Measurements from ENCODE around the gene DDX10. TPM values are rescaled to one million over a fixed set of nuclear protein-coding genes. Genes with fewer than 3 reads are reported as not detected.

The DDX10 gene
- total and polyA plus RNA-seq, 4 donors = 8.0 to 11.8 (median 9.0) TPM

DNA sequence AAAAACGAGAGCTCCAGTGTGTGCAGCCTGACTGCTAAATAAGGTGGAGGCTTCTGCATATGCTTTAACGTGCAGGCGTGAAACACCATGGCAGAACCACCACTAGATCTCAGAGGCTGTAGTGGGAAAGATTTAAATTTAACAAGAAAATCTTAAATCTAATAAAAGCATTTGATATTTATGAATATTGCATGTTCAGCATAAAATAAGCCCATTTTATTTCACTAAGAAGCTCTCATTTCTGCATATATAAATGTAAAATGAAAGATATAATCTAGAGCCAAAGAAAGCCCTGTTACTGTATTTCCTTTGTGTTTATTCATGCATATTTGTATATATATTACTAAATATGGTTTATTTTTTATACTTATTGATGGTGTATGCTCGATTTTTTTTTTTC, 188.3 kb downstream of the DDX10 start:
- H3K27ac ChIP-seq (ENCODE audit: low read depth in 1 of 2, low read length in 2 of 2) = no peak overlapping the region
- no peaks in the 10 kb centered on the region for H3K4me1 ChIP-seq (ENCODE audit: control insufficient read depth in 4 of 4, insufficient read depth in 4 of 4, low read length in 3 of 4)
- DNase-seq (ENCODE audit: low spot score) = no peak
- H3K27me3 ChIP-seq (ENCODE audit: control insufficient read depth in 4 of 4, insufficient read depth in 4 of 4, low read length in 3 of 4) = no peaks in the 10 kb centered on the region
- WGBS = 88% methylated on average over 4 of the region's 4 CpGs
- H3K9ac ChIP-seq (ENCODE audit: low read depth in 1 of 2, low read length in 2 of 2) = no peak overlapping the region
- TF ChIP-seq TAF1 (conservative IDR thresholded peaks at IDR 0.05) (no peak), SP1 (IDR thresholded peaks at IDR 0.05) (no peak), HNF4A (conservative IDR thresholded peaks at IDR 0.05) (no peak), HNF4G (IDR thresholded peaks at IDR 0.05) (no peak), RAD21 (IDR thresholded peaks at IDR 0.05) (no peak), RXRA (IDR thresholded peaks at IDR 0.05) (no peak), FOXA2 (IDR thresholded peaks at IDR 0.05) (no peak), FOXA1 (IDR thresholded peaks at IDR 0.05) (no peak)
- TF ChIP-seq, protein P1, sequence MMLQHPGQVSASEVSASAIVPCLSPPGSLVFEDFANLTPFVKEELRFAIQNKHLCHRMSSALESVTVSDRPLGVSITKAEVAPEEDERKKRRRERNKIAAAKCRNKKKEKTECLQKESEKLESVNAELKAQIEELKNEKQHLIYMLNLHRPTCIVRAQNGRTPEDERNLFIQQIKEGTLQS (IDR thresholded peaks at IDR 0.05) = no peak
- TF ChIP-seq, protein P2, sequence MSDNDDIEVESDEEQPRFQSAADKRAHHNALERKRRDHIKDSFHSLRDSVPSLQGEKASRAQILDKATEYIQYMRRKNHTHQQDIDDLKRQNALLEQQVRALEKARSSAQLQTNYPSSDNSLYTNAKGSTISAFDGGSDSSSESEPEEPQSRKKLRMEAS (IDR thresholded peaks at IDR 0.05) = no peak
- TF ChIP-seq, protein P3, sequence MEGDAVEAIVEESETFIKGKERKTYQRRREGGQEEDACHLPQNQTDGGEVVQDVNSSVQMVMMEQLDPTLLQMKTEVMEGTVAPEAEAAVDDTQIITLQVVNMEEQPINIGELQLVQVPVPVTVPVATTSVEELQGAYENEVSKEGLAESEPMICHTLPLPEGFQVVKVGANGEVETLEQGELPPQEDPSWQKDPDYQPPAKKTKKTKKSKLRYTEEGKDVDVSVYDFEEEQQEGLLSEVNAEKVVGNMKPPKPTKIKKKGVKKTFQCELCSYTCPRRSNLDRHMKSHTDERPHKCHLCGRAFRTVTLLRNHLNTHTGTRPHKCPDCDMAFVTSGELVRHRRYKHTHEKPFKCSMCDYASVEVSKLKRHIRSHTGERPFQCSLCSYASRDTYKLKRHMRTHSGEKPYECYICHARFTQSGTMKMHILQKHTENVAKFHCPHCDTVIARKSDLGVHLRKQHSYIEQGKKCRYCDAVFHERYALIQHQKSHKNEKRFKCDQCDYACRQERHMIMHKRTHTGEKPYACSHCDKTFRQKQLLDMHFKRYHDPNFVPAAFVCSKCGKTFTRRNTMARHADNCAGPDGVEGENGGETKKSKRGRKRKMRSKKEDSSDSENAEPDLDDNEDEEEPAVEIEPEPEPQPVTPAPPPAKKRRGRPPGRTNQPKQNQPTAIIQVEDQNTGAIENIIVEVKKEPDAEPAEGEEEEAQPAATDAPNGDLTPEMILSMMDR (IDR thresholded peaks at IDR 0.05; ENCODE audit: low read depth, low read length, missing input control) = no peak
- no peak overlapping the region for H3K4me3 ChIP-seq (ENCODE audit: low read depth in 1 of 3, low read length in 3 of 3)
- no peaks in the 10 kb centered on the region for H3K9me3 ChIP-seq (ENCODE audit: control insufficient read depth in 4 of 4, low read length in 3 of 4)
- no peaks in the 10 kb centered on the region for H3K36me3 ChIP-seq (ENCODE audit: control insufficient read depth in 4 of 4, insufficient read depth in 3 of 4, low read depth in 1 of 4, low read length in 3 of 4)

- Histone ChIP-seq H3K4me3 (ENCODE audit: low read depth in 1 of 3, low read length in 3 of 3) (no peak overlapping the region), H3K9me3 (ENCODE audit: control insufficient read depth in 4 of 4, low read length in 3 of 4) (no peaks in the 10 kb centered on the region), H3K36me3 (ENCODE audit: control insufficient read depth in 4 of 4, insufficient read depth in 3 of 4, low read depth in 1 of 4, low read length in 3 of 4) (no peaks in the 10 kb centered on the region), H3K27ac (ENCODE audit: low read depth in 1 of 2, low read length in 2 of 2) (peak overlapping the region; percentile 3 to 27), H3K27me3 (ENCODE audit: control insufficient read depth in 4 of 4, insufficient read depth in 4 of 4, low read length in 3 of 4) (no peaks in the 10 kb centered on the region), H3K9ac (ENCODE audit: low read depth in 1 of 2, low read length in 2 of 2) (no peak overlapping the region), H3K4me1 (ENCODE audit: control insufficient read depth in 4 of 4, insufficient read depth in 4 of 4, low read length in 3 of 4) (no peaks in the 10 kb centered on the region)
- no peak for TF ChIP-seq GABPA (IDR thresholded peaks at IDR 0.05 in 1 of 2, conservative IDR thresholded peaks at IDR 0.05 in 1 of 2)
- TF ChIP-seq, protein P2 (IDR thresholded peaks at IDR 0.05) = no peak
- TF ChIP-seq, protein P3 (IDR thresholded peaks at IDR 0.05; ENCODE audit: low read depth, low read length, missing input control) = no peak
- TF ChIP-seq FOXA1 (IDR thresholded peaks at IDR 0.05) = no peak
- DNase-seq (ENCODE audit: low spot score) = no peak
- WGBS = 75% methylated on average over 1 of the region's 1 CpG
These were observed 189.0 kb downstream of the DDX10 start for GRCh38 chr11:108853864-108854263.

- peak overlapping the region in 1 of 2 donors; percentile 30 for H3K27ac ChIP-seq (ENCODE audit: low read depth in 1 of 2, low read length in 2 of 2)
- H3K4me3 ChIP-seq (ENCODE audit: low read depth in 1 of 3, low read length in 3 of 3) = peak overlapping the region in 1 of 3 donors; percentile 4
- no peak overlapping the region for H3K9ac ChIP-seq (ENCODE audit: low read depth in 1 of 2, low read length in 2 of 2)
- TF ChIP-seq FOXA1 (IDR thresholded peaks at IDR 0.05) = no peak
- DNase-seq (ENCODE audit: low spot score) = no peak
- H3K4me1 ChIP-seq (ENCODE audit: control insufficient read depth in 4 of 4, insufficient read depth in 4 of 4, low read length in 3 of 4) = no peaks in the 10 kb centered on the region
- H3K36me3 ChIP-seq (ENCODE audit: control insufficient read depth in 4 of 4, insufficient read depth in 3 of 4, low read depth in 1 of 4, low read length in 3 of 4) = no peaks in the 10 kb centered on the region
- H3K27me3 ChIP-seq (ENCODE audit: control insufficient read depth in 4 of 4, insufficient read depth in 4 of 4, low read length in 3 of 4) = no peaks in the 10 kb centered on the region
- no peaks in the 10 kb centered on the region for H3K9me3 ChIP-seq (ENCODE audit: control insufficient read depth in 4 of 4, low read length in 3 of 4)
- 41% methylated on average over 2 of the region's 2 CpGs for WGBS
These were observed 189.5 kb downstream of the DDX10 start for GRCh38 chr11:108854346-108854745.
